ENCODE measurements around the gene HCN1. TPM values are rescaled to one million over a fixed set of nuclear protein-coding genes. Genes with fewer than 3 reads are reported as not detected.

Gene HCN1
- total and polyA plus RNA-seq, 2 donors from 2014 or later: not detected

DNA sequence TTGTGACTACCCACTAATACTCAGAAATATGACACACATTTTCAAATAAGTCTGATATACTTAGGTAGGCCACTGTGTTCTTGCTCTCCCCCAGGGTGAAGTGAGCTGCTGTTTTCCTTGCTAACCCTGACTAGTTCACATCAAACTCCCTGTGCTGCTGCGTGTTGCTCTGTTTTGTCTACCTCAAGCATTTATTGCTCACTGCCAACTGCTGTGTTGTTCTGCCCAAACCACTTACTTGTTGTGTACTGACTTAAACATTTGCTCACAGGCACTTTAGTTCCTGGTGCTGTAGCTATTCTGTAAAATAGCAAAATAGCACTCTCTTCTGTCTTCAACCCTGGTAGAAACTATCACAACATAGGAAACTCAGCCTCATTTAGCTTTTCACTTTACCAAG, 255.7 kb downstream of the HCN1 start:
- FAIRE-seq: no peak
- H3K27me3 ChIP-seq (ENCODE audit: control insufficient read depth, insufficient read depth, low read length): no peaks in the 10 kb centered on the region
- no peaks in the 10 kb centered on the region for H3K4me1 ChIP-seq (ENCODE audit: control insufficient read depth in 2 of 3, insufficient read depth in 2 of 3, low read depth in 1 of 3, low read length in 3 of 3)
- no peak overlapping the region for H3K9ac ChIP-seq (ENCODE audit: low read length in 3 of 3)
- no peak for DNase-seq
- H3K36me3 ChIP-seq (ENCODE audit: control insufficient read depth in 2 of 3, insufficient read depth in 3 of 3, low read length in 3 of 3): no peaks in the 10 kb centered on the region
- H3K9me3 ChIP-seq (ENCODE audit: control insufficient read depth in 2 of 3, insufficient read depth in 1 of 3, low read length in 3 of 3): no peaks in the 10 kb centered on the region
- H3K4me3 ChIP-seq (ENCODE audit: low read length in 3 of 3): no peak overlapping the region
- no peak for TF ChIP-seq CTCF (IDR thresholded peaks at IDR 0.05; ENCODE audit: borderline replicate concordance, extremely low read depth, insufficient read depth)
- H3K27ac ChIP-seq (ENCODE audit: low read depth in 2 of 2, low read length in 2 of 2): no peak overlapping the region
- intact Hi-C loops (cut with DNase I): no loop called here

DNA sequence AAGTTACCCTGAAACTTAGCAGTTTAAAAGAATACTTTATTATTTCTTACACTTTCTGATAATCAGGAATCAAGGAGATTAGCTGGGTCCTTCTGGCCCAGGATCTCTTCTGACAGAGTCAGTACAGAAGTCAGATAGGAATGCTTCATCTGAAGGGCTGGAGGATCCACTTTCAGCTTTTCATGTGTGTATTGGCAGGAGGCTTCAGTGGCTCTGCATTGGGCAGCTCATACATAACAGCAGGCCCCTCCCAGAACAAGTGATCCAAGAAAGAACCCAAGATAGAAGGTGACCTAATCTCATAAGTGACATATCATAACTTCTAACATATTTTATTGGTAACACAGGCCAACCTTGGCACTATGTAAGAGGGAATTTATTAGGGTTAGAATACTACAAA, 258.4 kb downstream of the HCN1 start:
- Histone ChIP-seq H3K4me1 (ENCODE audit: control insufficient read depth in 2 of 3, insufficient read depth in 2 of 3, low read depth in 1 of 3, low read length in 3 of 3) (no peaks in the 10 kb centered on the region), H3K9me3 (ENCODE audit: control insufficient read depth in 2 of 3, insufficient read depth in 1 of 3, low read length in 3 of 3) (no peaks in the 10 kb centered on the region), H3K27me3 (ENCODE audit: control insufficient read depth, insufficient read depth, low read length) (no peaks in the 10 kb centered on the region), H3K27ac (ENCODE audit: low read depth in 2 of 2, low read length in 2 of 2) (no peak overlapping the region), H3K4me3 (ENCODE audit: low read length in 3 of 3) (no peak overlapping the region), H3K9ac (ENCODE audit: low read length in 3 of 3) (no peak overlapping the region), H3K36me3 (ENCODE audit: control insufficient read depth in 2 of 3, insufficient read depth in 3 of 3, low read length in 3 of 3) (no peaks in the 10 kb centered on the region)
- no peak for TF ChIP-seq CTCF (IDR thresholded peaks at IDR 0.05; ENCODE audit: borderline replicate concordance, extremely low read depth, insufficient read depth)
- DNase-seq: no peak
- intact Hi-C loops (cut with DNase I): no loop called here
- FAIRE-seq: no peak

- Histone ChIP-seq H3K4me3 (ENCODE audit: low read length in 3 of 3) (no peak overlapping the region), H3K27ac (ENCODE audit: low read depth in 2 of 2, low read length in 2 of 2) (no peak overlapping the region), H3K27me3 (ENCODE audit: control insufficient read depth, insufficient read depth, low read length) (no peaks in the 10 kb centered on the region), H3K9me3 (ENCODE audit: control insufficient read depth in 2 of 3, insufficient read depth in 1 of 3, low read length in 3 of 3) (no peaks in the 10 kb centered on the region), H3K36me3 (ENCODE audit: control insufficient read depth in 2 of 3, insufficient read depth in 3 of 3, low read length in 3 of 3) (no peaks in the 10 kb centered on the region), H3K9ac (ENCODE audit: low read length in 3 of 3) (no peak overlapping the region), H3K4me1 (ENCODE audit: control insufficient read depth in 2 of 3, insufficient read depth in 2 of 3, low read depth in 1 of 3, low read length in 3 of 3) (no peaks in the 10 kb centered on the region)
- TF ChIP-seq CTCF (IDR thresholded peaks at IDR 0.05; ENCODE audit: borderline replicate concordance, extremely low read depth, insufficient read depth): no peak
- intact Hi-C loops (cut with DNase I): no loop called here
- FAIRE-seq (no peak), DNase-seq (no peak)
Observed at GRCh38 chr5:45417285-45417998, 278.7 kb downstream of the HCN1 start.
